Astrocyte (in vitro differentiated cells and primary cell): ENCODE data around the gene ANXA1. TPM values are rescaled to one million over a fixed set of nuclear protein-coding genes. Genes with fewer than 3 reads are reported as not detected.

ENCODE experiments used
- DNase-seq: peaks from one replicate; pipeline ENCODE4 v3.0.0-alpha.2; 2010; ENCODE audit warnings: low read depth
- FAIRE-seq: peaks from 2 replicates; lab custom pipeline; 2011; peaks lifted over from hg19 to GRCh38; lab: Jason Lieb, UNC
- H2AFZ ChIP-seq: 2 replicates; pipeline ENCODE4 v1.6.0; 2012; ENCODE audit warnings: low read depth, low read length, inconsistent platforms
- H3K27ac ChIP-seq: 2 replicates; pipeline ENCODE4 v1.5.1; 2011; ENCODE audit warnings: low read depth, low read length, inconsistent platforms
- H3K27me3 ChIP-seq: 2 replicates; pipeline ENCODE4 v1.6.0; 2011; ENCODE audit warnings: low read length, inconsistent platforms; ENCODE audit not compliant: insufficient read depth
- H3K36me3 ChIP-seq: 2 replicates; pipeline ENCODE4 v1.5.1; 2011; ENCODE audit warnings: low read length, inconsistent platforms; ENCODE audit not compliant: insufficient read depth
- H3K4me1 ChIP-seq: 2 replicates; pipeline ENCODE4 v1.5.1; 2011; ENCODE audit warnings: low read length, inconsistent platforms; ENCODE audit not compliant: insufficient read depth
- H3K4me2 ChIP-seq: 2 replicates; pipeline ENCODE4 v1.6.0; 2012; ENCODE audit warnings: low read length, inconsistent platforms
- H3K4me3 ChIP-seq: 2 replicates; pipeline ENCODE4 v1.5.1; 2011; ENCODE audit warnings: low read depth, mild to moderate bottlenecking, low read length, inconsistent platforms; ENCODE audit not compliant: insufficient read depth
- H3K79me2 ChIP-seq: 2 replicates; pipeline ENCODE4 v1.6.0; 2012; ENCODE audit warnings: mild to moderate bottlenecking, low read length, inconsistent platforms; ENCODE audit not compliant: insufficient read depth
- H3K9ac ChIP-seq: 2 replicates; pipeline ENCODE4 v1.6.0; 2012; ENCODE audit warnings: mild to moderate bottlenecking, low read length, inconsistent platforms
- H3K9me3 ChIP-seq: 2 replicates; pipeline ENCODE4 v1.5.1; 2012; ENCODE audit warnings: low read depth, mild to moderate bottlenecking, low read length, inconsistent platforms; ENCODE audit not compliant: insufficient read depth
- H4K20me1 ChIP-seq: 2 replicates; pipeline ENCODE4 v1.6.0; 2012; ENCODE audit warnings: low read length, inconsistent platforms; ENCODE audit not compliant: insufficient read depth
- H3K27ac Mint-ChIP-seq: one replicate; pipeline ENCODE4 v1.8.0; 2021; ENCODE audit warnings: mild to moderate bottlenecking, mixed read lengths; ENCODE audit not compliant: unreplicated experiment
- H3K27me3 Mint-ChIP-seq: one replicate; pipeline ENCODE4 v1.8.0; 2021; ENCODE audit warnings: low read depth, mixed read lengths; ENCODE audit not compliant: unreplicated experiment
- H3K36me3 Mint-ChIP-seq: one replicate; pipeline ENCODE4 v1.8.0; 2021; ENCODE audit warnings: low read depth, mixed read lengths; ENCODE audit not compliant: unreplicated experiment
- H3K4me1 Mint-ChIP-seq: one replicate; pipeline ENCODE4 v1.8.0; 2021; ENCODE audit warnings: low read depth, mixed read lengths; ENCODE audit not compliant: unreplicated experiment
- H3K4me3 Mint-ChIP-seq: one replicate; pipeline ENCODE4 v1.8.0; 2021; ENCODE audit warnings: mild to moderate bottlenecking, moderate library complexity, mixed read lengths; ENCODE audit not compliant: unreplicated experiment
- H3K9me3 Mint-ChIP-seq: one replicate; pipeline ENCODE4 v1.8.0; 2021; ENCODE audit warnings: mild to moderate bottlenecking, mixed read lengths; ENCODE audit not compliant: unreplicated experiment
- CTCF ChIP-seq: IDR thresholded peaks from 2 replicates; pipeline ENCODE4 v1.5.1; 2011; ENCODE audit warnings: low read depth, mild to moderate bottlenecking, inconsistent platforms, low read length, moderate library complexity; ENCODE audit not compliant: insufficient read depth
- EZH2 ChIP-seq: IDR thresholded peaks from 2 replicates; pipeline ENCODE4 v1.6.1; 2012; ENCODE audit warnings: mild to moderate bottlenecking, low read length, inconsistent platforms; ENCODE audit not compliant: insufficient read depth
- total RNA-seq: library from RNA; stranded (reverse); gene quantifications from 2 replicates; pipeline ENCODE4 v1.2.1, GENCODE V29; 2021

Gene ANXA1
- total RNA-seq, 1 donor from 2014 or later: 637 TPM

GRCh38 chr9:73178044-73178443 lies 26.4 kb downstream of the ANXA1 start:
- Mint-ChIP-seq H3K27ac (no peak overlapping the region), H3K9me3 (no peaks in the 10 kb centered on the region), H3K4me3 (no peak overlapping the region), H3K4me1 (peaks cover 9% of the 10 kb centered on the region), H3K27me3 (no peaks in the 10 kb centered on the region), H3K36me3 (peaks cover 2% of the 10 kb centered on the region)
- Histone ChIP-seq H3K9ac (no peak overlapping the region), H3K4me3 (no peak overlapping the region), H3K4me2 (no peak overlapping the region), H4K20me1 (no peaks in the 10 kb centered on the region), H3K27me3 (no peaks in the 10 kb centered on the region), H3K36me3 (no peaks in the 10 kb centered on the region), H3K9me3 (no peaks in the 10 kb centered on the region), H3K4me1 (peaks cover 18% of the 10 kb centered on the region), H2AFZ (no peak overlapping the region), H3K27ac (no peak overlapping the region), H3K79me2 (no peaks in the 10 kb centered on the region)
- no peak for FAIRE-seq
- no peak for DNase-seq
- no peak for TF ChIP-seq CTCF
- no peak for TF ChIP-seq EZH2

GRCh38 chr9:73179589-73179988 lies 27.9 kb downstream of the ANXA1 start:
- Mint-ChIP-seq H3K4me3 (no peak overlapping the region), H3K27me3 (no peaks in the 10 kb centered on the region), H3K4me1 (peaks cover 9% of the 10 kb centered on the region), H3K36me3 (peaks cover 2% of the 10 kb centered on the region), H3K9me3 (no peaks in the 10 kb centered on the region), H3K27ac (no peak overlapping the region)
- no peak overlapping the region for H3K27ac ChIP-seq
- FAIRE-seq (no peak), DNase-seq (peak; percentile 78)
- H2AFZ ChIP-seq: no peak overlapping the region
- H3K4me3 ChIP-seq: no peak overlapping the region
- TF ChIP-seq EZH2 (no peak), CTCF (no peak)
- no peak overlapping the region for H3K9ac ChIP-seq
- H4K20me1 ChIP-seq: no peaks in the 10 kb centered on the region
- H3K4me1 ChIP-seq: peaks cover 18% of the 10 kb centered on the region
- H3K4me2 ChIP-seq: peak overlapping the region; percentile 54
- H3K36me3 ChIP-seq: no peaks in the 10 kb centered on the region
- no peaks in the 10 kb centered on the region for H3K9me3 ChIP-seq
- no peaks in the 10 kb centered on the region for H3K27me3 ChIP-seq
- no peaks in the 10 kb centered on the region for H3K79me2 ChIP-seq

- Histone ChIP-seq H3K4me1 (peaks cover 18% of the 10 kb centered on the region), H3K79me2 (no peaks in the 10 kb centered on the region), H3K4me3 (no peak overlapping the region), H2AFZ (no peak overlapping the region), H3K9ac (no peak overlapping the region), H3K27ac (no peak overlapping the region), H3K9me3 (no peaks in the 10 kb centered on the region), H3K27me3 (no peaks in the 10 kb centered on the region), H4K20me1 (no peaks in the 10 kb centered on the region), H3K36me3 (no peaks in the 10 kb centered on the region), H3K4me2 (no peak overlapping the region)
- no peaks in the 10 kb centered on the region for H3K9me3 Mint-ChIP-seq
- H3K4me1 Mint-ChIP-seq: peaks cover 9% of the 10 kb centered on the region
- H3K27ac Mint-ChIP-seq: peak overlapping the region; percentile 50
- H3K27me3 Mint-ChIP-seq: no peaks in the 10 kb centered on the region
- FAIRE-seq (no peak), DNase-seq (peak; percentile 74)
- H3K4me3 Mint-ChIP-seq: no peak overlapping the region
- peaks cover 2% of the 10 kb centered on the region for H3K36me3 Mint-ChIP-seq
- TF ChIP-seq EZH2 (no peak), CTCF (no peak)
Measured at GRCh38 chr9:73180403-73180802, 28.7 kb downstream of the ANXA1 start.
